Nephron progenitor cell (in vitro differentiated cells): Measurements from ENCODE around the gene ST6GALNAC3.
A peak's percentile ranks its signal among the peaks of the same experiment; 100 is the strongest.

ENCODE experiments used
- DNase-seq: peaks from one replicate; pipeline ENCODE4 v3.0.0; 2021
- H3K27ac Mint-ChIP-seq: 2 replicates; pipeline ENCODE4 v1.8.0; 2021; ENCODE audit warnings: mild to moderate bottlenecking, moderate library complexity, mixed read lengths
- H3K27me3 Mint-ChIP-seq: 2 replicates; pipeline ENCODE4 v1.8.0; 2021; ENCODE audit warnings: mild to moderate bottlenecking, low read depth, mixed read lengths; ENCODE audit not compliant: poor library complexity
- H3K36me3 Mint-ChIP-seq: 2 replicates; pipeline ENCODE4 v1.8.0; 2021; ENCODE audit warnings: low read depth, mixed read lengths
- H3K4me1 Mint-ChIP-seq: 2 replicates; pipeline ENCODE4 v1.8.0; 2021; ENCODE audit warnings: mixed read lengths
- H3K4me3 Mint-ChIP-seq: 2 replicates; pipeline ENCODE4 v1.8.0; 2021; ENCODE audit warnings: mild to moderate bottlenecking, moderate library complexity, mixed read lengths
- H3K9me3 Mint-ChIP-seq: 2 replicates; pipeline ENCODE4 v1.8.0; 2021; ENCODE audit warnings: mild to moderate bottlenecking, moderate library complexity, mixed read lengths
- CTCF ChIP-seq: fragments of 200-600 bp; sonication (generic); IDR thresholded peaks from 2 replicates; pipeline ENCODE4 v1.5.0; 2021; ENCODE audit warnings: antibody characterized with exemption

Gene ST6GALNAC3

GRCh38 chr1:76189310-76189709 is 114.8 kb downstream of the ST6GALNAC3 start:
- H3K9me3 Mint-ChIP-seq: no peaks in the 10 kb centered on the region
- H3K27me3 Mint-ChIP-seq: no peaks in the 10 kb centered on the region
- no peak for DNase-seq
- peaks cover 25% of the 10 kb centered on the region for H3K4me1 Mint-ChIP-seq
- H3K36me3 Mint-ChIP-seq: peaks cover 24% of the 10 kb centered on the region
- H3K4me3 Mint-ChIP-seq: no peak overlapping the region
- no peak for TF ChIP-seq CTCF
- no peak overlapping the region for H3K27ac Mint-ChIP-seq

- Mint-ChIP-seq H3K36me3 (peaks cover 14% of the 10 kb centered on the region), H3K9me3 (no peaks in the 10 kb centered on the region), H3K4me1 (peaks cover 19% of the 10 kb centered on the region), H3K4me3 (no peak overlapping the region), H3K27ac (no peak overlapping the region), H3K27me3 (no peaks in the 10 kb centered on the region)
- no peak for TF ChIP-seq CTCF
- DNase-seq: no peak
Measured at GRCh38 chr1:76190749-76191424, 116.3 kb downstream of the ST6GALNAC3 start.

GRCh38 chr1:76191561-76191960 is 117.0 kb downstream of the ST6GALNAC3 start:
- no peak for TF ChIP-seq CTCF
- Mint-ChIP-seq H3K27ac (no peak overlapping the region), H3K4me1 (peaks cover 13% of the 10 kb centered on the region), H3K27me3 (no peaks in the 10 kb centered on the region), H3K36me3 (peaks cover 14% of the 10 kb centered on the region), H3K4me3 (no peak overlapping the region), H3K9me3 (no peaks in the 10 kb centered on the region)
- no peak for DNase-seq

- peaks cover 23% of the 10 kb centered on the region for H3K36me3 Mint-ChIP-seq
- H3K27me3 Mint-ChIP-seq: peaks cover 6% of the 10 kb centered on the region
- H3K4me1 Mint-ChIP-seq: peaks cover 8% of the 10 kb centered on the region
- no peak overlapping the region for H3K4me3 Mint-ChIP-seq
- H3K9me3 Mint-ChIP-seq: peaks cover 7% of the 10 kb centered on the region
- no peak for TF ChIP-seq CTCF
- no peak for DNase-seq
- H3K27ac Mint-ChIP-seq: no peak overlapping the region
Measured at GRCh38 chr1:76198452-76198851, 123.9 kb downstream of the ST6GALNAC3 start.

GRCh38 chr1:76202670-76203069 is 128.1 kb downstream of the ST6GALNAC3 start:
- peaks cover 8% of the 10 kb centered on the region for H3K4me1 Mint-ChIP-seq
- DNase-seq: no peak
- H3K4me3 Mint-ChIP-seq: no peak overlapping the region
- H3K27ac Mint-ChIP-seq: no peak overlapping the region
- H3K9me3 Mint-ChIP-seq: peaks cover 14% of the 10 kb centered on the region
- no peak for TF ChIP-seq CTCF
- H3K36me3 Mint-ChIP-seq: peaks cover 27% of the 10 kb centered on the region
- H3K27me3 Mint-ChIP-seq: peaks cover 9% of the 10 kb centered on the region

- H3K36me3 Mint-ChIP-seq: peaks cover 27% of the 10 kb centered on the region
- peaks cover 14% of the 10 kb centered on the region for H3K9me3 Mint-ChIP-seq
- no peak for TF ChIP-seq CTCF
- H3K4me3 Mint-ChIP-seq: no peak overlapping the region
- no peak overlapping the region for H3K27ac Mint-ChIP-seq
- peaks cover 8% of the 10 kb centered on the region for H3K4me1 Mint-ChIP-seq
- peak; percentile 12 for DNase-seq
- peaks cover 9% of the 10 kb centered on the region for H3K27me3 Mint-ChIP-seq
Measured at GRCh38 chr1:76203127-76203526, 128.6 kb downstream of the ST6GALNAC3 start.
